Endothelial cell (in vitro differentiated cells): ENCODE results near the gene MRTFB. TPM values are rescaled to one million over a fixed set of nuclear protein-coding genes. Genes with fewer than 3 reads are reported as not detected.

Source experiments
- DNase-seq: peaks from one replicate; pipeline ENCODE4 v3.0.0; 2021; ENCODE audit warnings: low spot score
- H3K27ac Mint-ChIP-seq: one replicate; pipeline ENCODE4 v1.8.0; 2021; ENCODE audit warnings: mixed read lengths, inconsistent platforms; ENCODE audit not compliant: unreplicated experiment
- H3K27me3 Mint-ChIP-seq: one replicate; pipeline ENCODE4 v1.8.0; 2021; ENCODE audit warnings: mild to moderate bottlenecking, moderate library complexity, mixed read lengths, inconsistent platforms; ENCODE audit not compliant: unreplicated experiment
- H3K36me3 Mint-ChIP-seq: one replicate; pipeline ENCODE4 v1.8.0; 2021; ENCODE audit warnings: mild to moderate bottlenecking, low read depth, mixed read lengths, inconsistent platforms; ENCODE audit not compliant: unreplicated experiment
- H3K4me1 Mint-ChIP-seq: one replicate; pipeline ENCODE4 v1.8.0; 2021; ENCODE audit warnings: mild to moderate bottlenecking, mixed read lengths, inconsistent platforms; ENCODE audit not compliant: unreplicated experiment
- H3K4me3 Mint-ChIP-seq: one replicate; pipeline ENCODE4 v1.8.0; 2021; ENCODE audit warnings: mild to moderate bottlenecking, mixed read lengths, inconsistent platforms; ENCODE audit not compliant: unreplicated experiment
- H3K9me3 Mint-ChIP-seq: one replicate; pipeline ENCODE4 v1.8.0; 2021; ENCODE audit warnings: mixed read lengths, inconsistent platforms; ENCODE audit not compliant: unreplicated experiment
- total RNA-seq: library from RNA; stranded (reverse); fragmentation: NEBNext Ultra II Directional; extraction: Animal tissue kit (Norgen Biotek cat#: 25700); gene quantifications from one replicate; pipeline ENCODE4 v1.2.1, GENCODE V29; 2021; ENCODE audit not compliant: unreplicated experiment
- TF ChIP-seq, protein P1 (sequence below): fragments of 200-600 bp; sonication (generic); IDR thresholded peaks from one replicate; pipeline ENCODE4 v1.5.0; 2021; ENCODE audit warnings: antibody characterized with exemption; ENCODE audit not compliant: unreplicated experiment

MRTFB gene
- total RNA-seq, 1 donor from 2014 or later: 51.3 TPM

GRCh38 chr16:14205666-14206065 is 134.5 kb downstream of the MRTFB start:
- no peaks in the 10 kb centered on the region for H3K36me3 Mint-ChIP-seq
- no peak for DNase-seq
- no peaks in the 10 kb centered on the region for H3K9me3 Mint-ChIP-seq
- TF ChIP-seq, protein P1, sequence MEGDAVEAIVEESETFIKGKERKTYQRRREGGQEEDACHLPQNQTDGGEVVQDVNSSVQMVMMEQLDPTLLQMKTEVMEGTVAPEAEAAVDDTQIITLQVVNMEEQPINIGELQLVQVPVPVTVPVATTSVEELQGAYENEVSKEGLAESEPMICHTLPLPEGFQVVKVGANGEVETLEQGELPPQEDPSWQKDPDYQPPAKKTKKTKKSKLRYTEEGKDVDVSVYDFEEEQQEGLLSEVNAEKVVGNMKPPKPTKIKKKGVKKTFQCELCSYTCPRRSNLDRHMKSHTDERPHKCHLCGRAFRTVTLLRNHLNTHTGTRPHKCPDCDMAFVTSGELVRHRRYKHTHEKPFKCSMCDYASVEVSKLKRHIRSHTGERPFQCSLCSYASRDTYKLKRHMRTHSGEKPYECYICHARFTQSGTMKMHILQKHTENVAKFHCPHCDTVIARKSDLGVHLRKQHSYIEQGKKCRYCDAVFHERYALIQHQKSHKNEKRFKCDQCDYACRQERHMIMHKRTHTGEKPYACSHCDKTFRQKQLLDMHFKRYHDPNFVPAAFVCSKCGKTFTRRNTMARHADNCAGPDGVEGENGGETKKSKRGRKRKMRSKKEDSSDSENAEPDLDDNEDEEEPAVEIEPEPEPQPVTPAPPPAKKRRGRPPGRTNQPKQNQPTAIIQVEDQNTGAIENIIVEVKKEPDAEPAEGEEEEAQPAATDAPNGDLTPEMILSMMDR: no peak
- H3K27me3 Mint-ChIP-seq: no peaks in the 10 kb centered on the region
- no peak overlapping the region for H3K4me3 Mint-ChIP-seq
- peaks cover 8% of the 10 kb centered on the region for H3K4me1 Mint-ChIP-seq
- no peak overlapping the region for H3K27ac Mint-ChIP-seq

- Mint-ChIP-seq H3K9me3 (no peaks in the 10 kb centered on the region), H3K27ac (no peak overlapping the region), H3K36me3 (peaks cover 6% of the 10 kb centered on the region), H3K4me3 (no peak overlapping the region), H3K27me3 (no peaks in the 10 kb centered on the region), H3K4me1 (no peaks in the 10 kb centered on the region)
- TF ChIP-seq, protein P1: no peak
- DNase-seq: no peak
Measured at GRCh38 chr16:14211856-14212543, 140.9 kb downstream of the MRTFB start.

GRCh38 chr16:14215941-14216340 is 144.8 kb downstream of the MRTFB start:
- Mint-ChIP-seq H3K27ac (no peak overlapping the region), H3K4me3 (no peak overlapping the region), H3K4me1 (no peaks in the 10 kb centered on the region), H3K9me3 (no peaks in the 10 kb centered on the region), H3K36me3 (peaks cover 14% of the 10 kb centered on the region), H3K27me3 (no peaks in the 10 kb centered on the region)
- no peak for DNase-seq
- TF ChIP-seq, protein P1: no peak

DNA sequence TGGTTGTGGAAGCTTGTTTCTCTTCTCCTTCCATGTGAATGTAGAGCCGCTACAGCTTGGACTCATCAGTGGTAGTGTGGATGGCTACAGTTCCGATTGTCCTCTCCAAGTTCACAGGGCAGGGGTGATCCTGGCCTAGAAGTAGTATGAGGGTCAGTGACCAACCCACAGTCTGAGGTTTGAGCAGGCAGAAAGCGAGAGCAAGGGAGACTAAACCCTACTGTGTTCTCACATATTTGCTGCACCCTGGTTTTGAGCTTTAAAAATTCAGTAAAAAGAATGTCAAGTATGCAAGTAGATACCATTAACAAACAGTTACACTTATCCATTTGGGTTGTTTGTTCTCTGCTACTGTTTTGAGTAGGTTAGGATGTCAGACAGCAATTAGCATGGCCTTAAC is 148.9 kb downstream of the MRTFB start:
- H3K36me3 Mint-ChIP-seq: peaks cover 29% of the 10 kb centered on the region
- DNase-seq: no peak
- H3K9me3 Mint-ChIP-seq: no peaks in the 10 kb centered on the region
- no peaks in the 10 kb centered on the region for H3K4me1 Mint-ChIP-seq
- H3K27ac Mint-ChIP-seq: no peak overlapping the region
- TF ChIP-seq, protein P1: no peak
- H3K4me3 Mint-ChIP-seq: no peak overlapping the region
- no peaks in the 10 kb centered on the region for H3K27me3 Mint-ChIP-seq

GRCh38 chr16:14223632-14224031 is 152.5 kb downstream of the MRTFB start:
- TF ChIP-seq, protein P1: no peak
- DNase-seq: no peak
- no peaks in the 10 kb centered on the region for H3K4me1 Mint-ChIP-seq
- H3K27ac Mint-ChIP-seq: no peak overlapping the region
- peaks cover 3% of the 10 kb centered on the region for H3K27me3 Mint-ChIP-seq
- H3K9me3 Mint-ChIP-seq: no peaks in the 10 kb centered on the region
- peak overlapping the region; percentile 2 for H3K4me3 Mint-ChIP-seq
- peaks cover 35% of the 10 kb centered on the region for H3K36me3 Mint-ChIP-seq
